Left cardiac atrium (tissue), 2 donors: ENCODE data around the gene PLEKHA3. TPM values are rescaled to one million over a fixed set of nuclear protein-coding genes. Genes with fewer than 3 reads are reported as not detected.

Experiments used
- total RNA-seq, 2 donors: library from RNA; stranded (reverse); fragmentation: NEBNext Ultra II Directional; extraction: Animal tissue kit (Norgen Biotek cat#: 25700); gene quantifications; one replicate each; pipeline ENCODE4 v1.2.1, GENCODE V29; 2021
- donor health status: DM: no; HTN: yes; CAD: no; lungs with severe emphysema.
- donor health status: DM: yes; HTN: yes; CAD: no.

Gene PLEKHA3
- total RNA-seq, 2 donors from 2014 or later, result 34.0 to 54.1 TPM

Other genes with a start within 250 kb of the PLEKHA3 start
- gene PRKRA, start 29.3 kb upstream of the PLEKHA3 start, total RNA-seq, result 10 to 100 TPM; 32.1 to 44.3 TPM
- gene PJVK, start 29.1 kb upstream of the PLEKHA3 start, total RNA-seq, result 1 to 10 TPM; 1.2 to 1.4 TPM
- 10 to 100 TPM; 12.7 to 13.5 TPM for gene FKBP7, start 1.9 kb upstream of the PLEKHA3 start, total RNA-seq